Stimulated activated CD4-positive, alpha-beta T cell treated with anti-CD3 and anti-CD28 coated beads, TNF-alpha, amount 100 ng/mL, for 4 hours (primary cell): Measurements from ENCODE around the gene PBX4.

ENCODE experiments used
- DNase-seq, 3 experiments: peaks; one replicate each; pipeline ENCODE4 v3.0.0-alpha.2; 2020; ENCODE audit warnings: low read depth in 3 of 3

Gene PBX4

DNA sequence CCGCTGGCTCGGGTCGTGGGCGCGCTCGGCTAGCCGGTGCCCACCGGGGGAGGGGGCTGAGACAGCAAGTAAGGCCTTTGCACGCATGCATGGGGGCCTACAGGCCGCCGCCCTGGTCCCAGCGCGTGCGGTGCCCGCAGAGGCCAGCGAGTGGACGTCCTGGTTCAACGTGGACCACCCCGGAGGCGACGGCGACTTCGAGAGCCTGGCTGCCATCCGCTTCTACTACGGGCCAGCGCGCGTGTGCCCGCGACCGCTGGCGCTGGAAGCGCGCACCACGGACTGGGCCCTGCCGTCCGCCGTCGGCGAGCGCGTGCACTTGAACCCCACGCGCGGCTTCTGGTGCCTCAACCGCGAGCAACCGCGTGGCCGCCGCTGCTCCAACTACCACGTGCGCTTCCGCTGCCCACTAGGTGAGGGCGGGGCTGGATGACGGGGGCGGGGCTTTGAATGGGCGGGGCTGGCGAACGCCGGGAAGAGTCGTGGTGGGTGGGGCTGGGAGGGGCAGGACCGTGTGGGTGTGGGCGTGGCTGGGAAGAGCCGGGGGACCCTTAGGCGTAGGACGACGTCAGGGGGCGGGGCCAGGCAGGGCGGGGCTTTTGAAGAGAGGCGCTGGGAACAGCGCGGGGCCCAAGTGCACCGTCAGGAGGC lies 78.3 kb downstream of the PBX4 start:
- peak; percentile 43 to 68 (median 54) for DNase-seq

DNA sequence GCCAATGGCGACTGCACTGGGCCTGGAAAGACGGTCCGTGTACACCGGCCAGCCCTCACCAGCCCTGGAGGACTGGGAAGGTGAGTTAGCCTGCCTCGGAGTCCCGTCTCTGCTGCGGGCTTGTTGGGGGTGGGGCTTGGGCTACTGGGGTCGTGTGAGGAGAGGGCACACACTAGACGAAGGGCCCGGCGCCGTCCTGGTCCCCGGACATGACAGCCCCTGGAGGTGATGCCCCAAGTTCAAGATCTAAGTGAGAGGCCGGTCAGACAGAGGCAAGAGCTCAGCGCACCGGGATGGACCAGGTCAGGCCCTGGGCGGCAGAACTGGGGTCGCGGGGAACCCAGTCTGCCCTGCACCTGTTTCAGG lies 78.8 kb downstream of the PBX4 start:
- DNase-seq = no peak

DNA sequence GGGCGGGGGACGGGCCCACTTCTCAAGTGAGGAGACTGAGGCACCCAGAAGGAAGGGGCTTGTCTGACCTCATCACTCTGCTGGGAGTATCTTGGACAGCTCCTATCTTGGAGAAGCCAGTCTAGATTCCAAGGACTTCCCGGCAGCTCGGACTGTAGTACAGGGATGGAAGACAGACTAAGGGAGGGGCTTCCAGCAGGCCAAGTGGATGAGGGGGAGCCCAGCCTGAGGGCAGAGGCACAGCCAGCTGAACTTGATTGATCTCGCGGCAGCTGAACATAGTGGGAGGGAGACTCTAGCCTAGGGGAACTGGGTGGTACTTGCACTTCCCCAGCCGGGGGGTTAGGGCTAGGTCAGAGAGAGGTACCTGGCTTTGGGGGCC lies 79.7 kb downstream of the PBX4 start:
- no peak for DNase-seq

DNA sequence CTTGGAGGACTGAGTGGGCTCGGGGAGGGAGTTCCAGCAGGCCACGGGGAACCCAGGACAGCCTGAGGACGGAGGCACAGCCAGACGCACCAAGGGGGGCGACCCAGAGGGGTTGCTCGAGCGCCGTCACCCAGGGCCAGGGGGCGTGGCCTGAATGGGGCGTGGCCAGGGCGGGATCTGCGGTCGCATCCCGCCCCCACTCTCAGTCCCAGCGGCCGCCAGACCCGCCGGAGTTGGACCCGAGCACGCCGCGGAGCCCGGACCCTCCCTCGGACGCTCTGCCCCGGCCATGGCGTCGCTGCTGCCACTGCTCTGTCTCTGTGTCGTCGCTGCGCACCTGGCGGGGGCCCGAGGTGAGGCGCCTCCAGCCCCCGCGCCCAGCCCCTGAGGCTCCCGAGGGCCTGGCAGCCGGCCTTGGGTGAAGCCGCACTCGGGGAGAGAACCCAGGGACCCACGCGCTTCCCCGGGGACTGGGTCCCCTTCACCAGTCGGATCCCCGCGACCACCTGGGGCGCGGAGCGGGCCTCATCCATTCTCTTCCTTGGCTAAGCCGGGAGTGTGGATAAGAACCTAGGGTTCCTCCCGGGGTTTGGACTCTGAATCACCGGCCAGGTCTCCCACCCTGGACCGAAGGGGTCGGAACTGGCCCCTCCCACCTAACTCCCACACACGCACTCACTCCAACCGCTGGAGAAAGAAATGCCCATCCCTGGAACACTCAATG lies 80.3 kb downstream of the PBX4 start, which contains the start of gene CILP2:
Gene CILP2 (plus strand): TSS at position 205 of the 724 bp plus-strand sequence. CDS start 85 bp downstream, at position 290.
- DNase-seq = no peak

DNA sequence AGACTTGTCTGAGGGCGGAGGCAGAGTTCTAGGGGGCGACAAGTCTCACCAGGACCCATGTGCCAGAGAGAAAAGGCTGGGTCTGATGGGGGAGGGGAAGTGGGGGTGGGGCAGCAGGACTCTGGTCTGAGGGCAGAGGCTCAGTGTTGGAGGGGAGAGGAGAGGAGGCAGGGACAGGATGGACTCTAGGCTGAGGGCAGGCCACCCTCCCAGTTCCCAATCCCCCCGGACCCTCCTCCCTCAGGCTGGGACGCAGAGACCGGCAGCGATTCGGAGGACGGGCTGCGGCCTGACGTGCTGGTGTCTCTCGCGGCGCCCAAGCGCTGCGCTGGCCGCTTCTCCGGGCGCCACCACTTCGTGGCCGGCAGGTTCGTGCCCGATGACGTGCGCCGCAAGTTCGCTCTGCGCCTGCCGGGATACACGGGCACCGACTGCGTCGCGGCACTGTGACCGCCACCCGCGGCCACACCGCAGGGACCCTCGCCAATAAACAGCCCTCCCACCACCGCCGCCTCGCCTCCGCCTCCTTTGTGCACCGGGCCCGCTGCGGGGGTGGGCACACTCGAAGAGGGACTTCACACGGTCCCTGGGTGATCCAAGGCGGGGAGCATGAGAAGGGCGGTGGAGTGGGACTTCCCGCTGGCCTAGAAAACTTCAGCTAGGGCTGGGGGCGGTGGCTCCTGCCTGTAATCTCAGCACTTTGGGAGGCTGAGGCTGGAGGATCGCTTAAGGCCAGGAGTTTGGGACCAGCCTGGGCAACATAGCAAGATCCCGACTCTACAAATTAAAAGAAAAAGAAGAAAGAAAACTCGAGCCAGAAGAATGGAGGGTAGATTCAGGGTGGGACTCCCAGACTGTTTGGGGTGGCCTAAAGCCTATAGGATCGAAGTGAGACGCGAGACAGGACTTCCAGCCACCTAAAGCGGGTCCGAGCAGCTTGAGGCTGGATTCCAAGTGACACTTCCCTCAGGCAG lies 81.1 kb downstream of the PBX4 start:
- DNase-seq = no peak

DNA sequence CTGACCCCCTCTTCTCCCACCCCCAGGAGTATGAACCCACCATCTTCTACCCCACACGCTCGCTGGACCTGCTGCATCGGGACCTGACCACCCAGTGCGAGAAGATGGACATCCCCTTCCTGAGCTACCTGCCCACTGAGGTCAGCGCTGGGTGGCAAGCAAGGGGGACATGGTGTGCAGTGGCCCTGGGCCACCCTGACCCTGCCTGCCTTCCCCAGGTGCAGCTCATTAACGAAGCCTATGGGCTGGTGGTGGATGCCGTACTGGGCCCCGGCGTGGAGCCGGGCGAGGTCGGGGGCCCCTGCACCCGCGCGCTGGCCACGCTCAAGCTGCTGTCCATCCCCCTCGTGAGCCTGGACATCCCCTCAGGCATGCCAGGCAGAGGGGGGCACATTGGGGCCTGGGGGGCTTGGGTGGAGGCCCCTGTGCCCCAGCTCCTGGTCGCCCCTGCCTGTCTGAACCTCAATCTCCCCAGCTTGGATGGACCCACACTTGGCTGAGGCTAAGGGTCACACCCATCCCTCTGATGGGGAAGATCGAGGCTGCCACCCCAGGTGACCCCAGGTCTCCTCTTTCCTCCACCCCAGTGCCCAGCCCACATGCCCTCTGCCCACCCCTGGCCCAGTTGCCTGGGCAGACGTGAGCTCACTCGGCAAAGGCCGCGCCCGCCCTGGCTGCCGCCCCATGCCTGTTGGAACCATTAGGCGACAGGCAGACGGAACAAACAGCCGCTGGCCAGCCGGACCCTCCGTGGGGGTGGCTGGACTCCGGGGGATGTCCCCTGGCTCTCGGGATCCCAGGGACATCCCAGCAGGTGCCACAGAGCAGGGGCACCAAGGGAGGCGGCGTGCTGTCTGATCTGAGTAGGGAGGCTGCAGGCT lies 82.9 kb downstream of the PBX4 start:
- DNase-seq = no peak

DNA sequence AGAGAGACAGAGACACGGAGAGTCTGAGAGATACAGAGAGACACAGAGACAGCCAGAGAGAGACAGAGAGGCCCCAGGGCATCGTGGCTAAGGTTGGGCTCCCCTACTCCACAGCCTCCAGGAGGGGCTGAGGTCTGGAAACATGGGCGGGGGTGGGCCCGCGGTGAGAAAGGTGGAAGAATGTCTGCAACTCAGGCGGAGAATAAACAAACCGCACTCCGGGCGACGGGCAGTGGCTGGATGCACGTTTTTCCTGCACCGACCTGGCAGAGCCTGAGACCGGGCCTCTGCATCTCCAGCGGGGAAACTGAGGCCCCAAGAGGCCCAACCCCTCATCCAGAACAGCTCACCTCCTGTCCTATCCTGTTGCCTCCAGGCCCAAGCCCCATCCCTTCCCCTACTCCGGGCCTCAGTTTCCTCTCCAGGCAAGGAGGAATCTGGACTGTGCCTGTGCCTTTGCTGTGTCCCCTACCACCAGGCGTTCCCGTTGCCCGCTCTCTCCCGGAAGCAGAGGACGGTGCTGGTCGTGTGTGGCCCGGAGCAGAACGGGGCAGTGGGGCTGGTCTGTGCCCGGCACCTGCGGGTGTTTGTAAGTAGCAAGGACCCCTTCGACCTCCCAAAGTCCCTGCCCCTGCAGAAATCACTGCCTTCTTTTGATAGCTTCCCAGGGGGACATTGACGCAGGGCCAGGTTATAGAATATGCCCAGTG lies 83.8 kb downstream of the PBX4 start:
- DNase-seq = no peak

DNA sequence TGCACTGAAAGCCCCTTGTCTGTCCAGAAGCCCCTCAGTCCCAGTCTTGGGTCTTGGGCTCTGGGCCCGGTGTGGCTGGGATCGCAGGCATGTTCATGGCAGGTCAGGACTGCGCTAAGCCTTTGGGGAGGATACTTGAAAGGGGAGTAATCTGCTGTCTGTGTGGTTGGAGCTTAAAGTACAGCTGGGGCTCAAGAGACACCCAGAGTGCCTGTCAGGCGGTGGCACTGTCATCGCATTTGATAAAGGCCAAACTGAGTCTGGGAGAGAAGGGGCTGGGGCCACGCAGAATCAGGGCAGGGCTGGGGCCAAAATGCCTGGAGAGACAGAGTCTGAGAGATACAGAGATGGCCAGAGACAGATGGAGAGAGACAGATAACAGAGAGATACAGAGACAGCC lies 84.6 kb downstream of the PBX4 start:
- no peak for DNase-seq

DNA sequence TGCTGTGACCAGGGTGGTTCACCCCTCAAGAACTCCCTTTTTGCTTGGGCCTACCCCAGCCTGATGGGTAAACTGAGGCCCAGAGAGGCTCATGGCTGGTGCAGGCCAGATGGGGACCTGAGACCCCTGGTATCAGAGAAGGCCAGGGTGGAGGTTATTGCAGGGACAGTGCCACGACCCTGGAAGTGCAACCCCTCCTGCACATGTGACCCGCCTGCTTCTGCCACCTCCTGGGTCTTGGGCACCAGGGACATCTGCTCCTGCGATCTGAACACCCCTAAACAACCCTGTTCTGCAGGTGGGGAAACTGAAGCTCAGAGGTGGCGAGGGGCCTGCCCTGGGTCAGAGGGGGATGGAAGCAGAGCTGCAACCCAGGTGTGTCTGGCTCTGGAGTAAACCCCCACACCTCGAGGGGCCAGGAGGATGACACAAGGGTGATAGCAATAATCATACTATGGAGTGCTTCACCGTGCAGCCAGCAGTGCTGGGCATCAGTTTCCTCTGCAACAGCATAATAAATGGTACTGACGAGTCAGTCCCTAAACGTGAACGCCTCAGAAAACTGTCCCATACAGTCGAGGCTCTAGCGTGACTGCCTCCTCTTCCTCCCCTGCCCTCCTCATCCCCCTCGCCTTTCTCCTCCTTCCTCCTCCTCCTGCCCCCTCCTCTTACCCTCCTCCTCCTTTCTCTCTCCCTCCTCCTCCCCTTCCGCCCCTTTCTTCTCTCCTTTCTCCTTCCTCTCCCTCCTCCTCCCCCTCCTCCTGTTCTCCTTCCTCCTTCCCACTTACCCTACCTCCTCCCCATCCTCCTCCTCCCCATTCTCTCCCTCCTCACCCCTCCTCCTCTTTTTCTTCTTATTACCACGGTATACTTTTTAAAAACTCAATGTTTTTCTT lies 85.4 kb downstream of the PBX4 start:
- no peak for DNase-seq

DNA sequence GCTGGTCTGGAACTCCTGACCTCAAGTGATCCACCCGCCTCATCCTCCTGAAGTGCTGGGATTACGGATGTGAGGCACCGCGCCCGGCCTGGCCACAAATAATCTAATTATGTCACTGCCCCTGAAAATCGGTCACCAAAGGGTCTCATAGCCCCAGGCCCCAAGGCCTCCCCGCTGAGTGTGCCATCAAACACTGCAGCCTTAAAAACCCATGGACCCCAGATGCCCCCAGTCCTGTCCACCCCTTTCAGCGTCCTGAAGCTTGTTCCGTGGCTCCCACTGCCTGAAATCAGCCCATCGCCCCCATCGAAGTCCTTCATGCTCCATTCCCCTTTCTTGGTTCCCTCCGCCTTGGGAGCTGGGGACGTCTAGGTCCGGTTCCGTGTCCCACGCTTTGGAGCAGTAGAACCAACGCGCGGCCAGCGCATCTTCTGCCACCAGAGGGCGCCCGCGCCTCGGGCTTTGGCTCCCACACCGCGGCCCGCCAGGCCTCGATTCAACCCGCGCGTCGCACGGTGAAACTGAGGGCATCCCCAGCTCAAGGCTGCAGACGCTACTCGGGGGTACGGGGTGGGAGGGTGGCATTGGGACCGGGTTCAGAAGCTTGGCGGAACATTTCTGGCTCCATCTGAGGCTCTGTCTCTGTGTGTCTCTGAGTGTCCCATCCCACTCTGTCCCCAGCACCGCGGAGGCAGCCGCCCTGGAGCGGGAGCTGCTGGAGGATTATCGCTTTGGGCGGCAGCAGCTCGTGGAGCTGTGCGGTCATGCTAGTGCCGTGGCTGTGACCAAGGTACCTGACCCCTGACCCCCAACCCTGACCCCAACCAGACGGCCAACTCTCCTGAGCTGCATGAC lies 86.3 kb downstream of the PBX4 start:
- DNase-seq = peak; percentile 73 to 90 (median 77)

DNA sequence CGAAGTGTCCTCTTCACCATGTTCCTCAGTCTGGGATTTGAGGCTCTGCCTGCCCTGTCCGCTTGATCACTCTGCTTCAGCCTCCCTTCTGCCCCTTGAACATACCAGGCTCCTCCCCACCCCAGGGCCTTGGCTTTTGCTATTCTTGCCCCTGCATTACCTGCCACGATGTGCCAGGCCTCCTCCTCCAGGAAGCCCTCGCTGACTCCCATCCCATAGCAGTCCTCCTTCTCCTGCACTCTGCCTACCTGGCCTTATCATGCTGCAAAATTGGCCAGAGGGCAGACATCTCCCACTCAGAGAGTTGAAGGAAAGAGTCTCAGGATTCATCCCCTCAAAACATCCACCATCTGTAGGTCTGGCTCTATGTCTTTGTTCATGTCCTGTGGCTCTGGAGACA lies 87.6 kb downstream of the PBX4 start:
- DNase-seq = no peak

DNA sequence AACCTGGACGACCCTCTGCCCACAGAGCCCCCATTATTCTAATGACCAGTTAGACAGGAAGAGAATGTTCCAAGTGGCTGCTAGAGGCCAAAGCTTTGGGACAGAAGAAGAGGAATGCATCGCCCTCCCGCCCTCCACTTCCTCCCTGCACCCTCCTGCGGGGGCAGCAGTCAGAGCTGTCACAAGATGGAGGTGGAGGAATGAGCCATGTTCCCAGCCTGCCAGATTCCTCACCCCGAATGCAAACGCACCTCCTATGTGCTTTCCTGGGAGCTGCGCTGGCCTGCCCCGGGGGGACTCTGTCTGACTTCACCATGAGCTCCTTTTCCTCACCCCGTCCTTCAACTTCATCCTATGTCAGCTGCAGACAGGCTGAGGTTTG lies 88.1 kb downstream of the PBX4 start:
- DNase-seq = no peak

DNA sequence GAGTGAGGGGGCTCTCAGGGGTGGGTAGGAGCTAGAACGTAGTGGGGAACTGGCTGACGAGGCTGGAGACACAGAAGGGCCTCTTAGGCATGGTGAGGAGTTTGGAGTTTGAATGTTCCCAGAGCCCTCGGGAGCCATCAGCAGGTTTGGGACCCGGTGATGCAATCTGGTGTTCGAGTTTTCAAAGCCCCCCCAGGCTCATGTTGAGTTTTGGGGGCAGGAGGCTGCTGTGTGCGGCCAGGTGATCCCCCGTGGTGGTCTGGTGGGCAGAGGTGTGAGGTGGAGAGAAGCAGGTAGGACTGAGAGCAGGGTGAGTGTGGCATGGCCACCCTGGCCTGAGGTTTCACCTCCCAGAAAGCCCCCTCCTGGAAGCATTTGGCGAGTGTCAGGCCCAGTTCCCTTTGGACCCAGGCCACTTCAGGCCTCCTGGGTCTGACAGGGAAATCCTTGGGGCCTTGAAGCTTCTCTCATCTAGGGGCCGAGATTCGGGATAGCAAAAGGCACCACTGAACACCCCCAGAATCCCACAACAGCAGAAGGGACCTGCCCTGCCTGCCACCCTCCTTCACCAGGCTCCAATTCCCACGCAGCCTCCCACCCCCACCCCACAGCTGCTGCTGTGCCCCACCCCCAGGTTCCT lies 88.6 kb downstream of the PBX4 start:
- DNase-seq = no peak

DNA sequence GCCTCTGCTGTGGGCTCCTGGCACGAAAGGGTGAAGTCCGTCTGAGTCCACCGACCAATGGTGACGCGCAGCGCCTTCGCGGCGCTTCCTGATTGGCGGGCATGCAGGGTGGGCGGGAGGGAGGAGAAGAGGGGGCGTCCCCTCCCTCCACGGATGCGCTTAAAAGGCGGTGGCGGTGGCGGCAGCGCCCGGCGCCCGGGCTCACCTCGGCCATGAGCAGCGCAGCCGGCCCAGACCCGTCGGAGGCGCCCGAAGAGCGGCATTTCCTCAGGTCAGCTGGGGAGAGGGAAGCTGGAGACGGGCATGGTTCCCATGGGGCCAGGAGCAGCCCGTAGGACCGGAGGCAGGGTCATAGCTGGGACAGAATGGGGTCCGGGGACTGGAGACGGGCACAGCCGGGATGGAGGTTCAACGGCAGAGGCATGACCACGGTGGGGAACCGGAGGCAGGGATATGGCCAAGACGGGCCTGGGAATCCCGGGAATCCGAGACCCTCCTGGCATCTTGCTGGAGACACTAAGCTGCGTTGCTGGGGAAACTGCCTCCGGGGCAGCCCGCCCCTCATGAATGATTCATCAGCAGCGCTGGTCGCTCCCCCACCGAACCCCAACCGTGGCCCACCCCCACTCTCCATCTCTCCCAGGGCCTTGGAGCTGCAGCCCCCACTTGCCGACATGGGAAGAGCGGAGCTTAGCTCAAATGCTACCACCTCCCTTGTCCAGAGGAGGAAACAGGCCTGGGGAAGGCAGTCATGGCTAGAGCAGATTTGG lies 89.6 kb downstream of the PBX4 start, which contains the start of gene YJEFN3:
Gene YJEFN3 (plus strand): TSS at position 191 of the 770 bp plus-strand sequence. CDS start 22 bp downstream, at position 213.
- DNase-seq = no peak

DNA sequence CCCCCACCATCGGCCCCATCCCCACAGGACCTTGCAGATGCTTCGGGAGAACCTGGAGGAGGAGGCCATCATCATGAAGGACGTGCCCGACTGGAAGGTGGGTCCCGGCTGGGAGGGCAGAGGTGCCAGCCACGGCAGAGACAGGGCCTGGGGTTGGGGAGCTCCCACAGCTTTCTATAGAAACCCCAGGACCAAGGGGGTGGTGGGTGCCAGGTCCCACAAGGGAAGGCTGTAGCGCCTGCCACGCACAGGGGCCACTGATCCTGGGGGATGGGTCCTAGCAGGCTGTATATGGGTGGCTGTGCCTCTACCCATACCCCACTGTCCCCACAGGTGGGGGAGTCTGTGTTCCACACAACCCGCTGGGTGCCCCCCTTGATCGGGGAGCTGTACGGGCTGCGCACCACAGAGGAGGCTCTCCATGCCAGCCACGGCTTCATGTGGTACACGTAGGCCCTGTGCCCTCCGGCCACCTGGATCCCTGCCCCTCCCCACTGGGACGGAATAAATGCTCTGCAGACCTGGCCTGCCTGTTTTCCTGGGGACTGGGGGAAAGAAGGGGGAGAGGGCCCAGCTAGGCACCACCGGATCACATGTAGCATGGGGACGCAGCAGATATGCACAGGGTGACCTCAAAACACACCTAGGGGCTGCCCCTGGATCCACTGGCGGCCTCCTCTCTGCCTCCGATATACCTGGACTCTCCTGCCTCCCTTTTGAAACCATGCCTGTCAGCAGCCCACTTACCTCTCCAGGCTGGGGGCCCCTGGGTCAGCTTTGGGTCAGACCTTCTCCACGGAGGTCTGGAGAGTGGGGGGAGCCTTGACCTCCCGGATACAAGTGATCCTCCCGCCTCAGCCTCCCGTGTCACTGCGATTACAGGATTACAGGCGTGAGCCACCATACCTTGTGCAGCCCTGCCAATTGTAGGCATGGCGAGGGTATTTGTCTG lies 90.5 kb downstream of the PBX4 start:
- DNase-seq = no peak

DNA sequence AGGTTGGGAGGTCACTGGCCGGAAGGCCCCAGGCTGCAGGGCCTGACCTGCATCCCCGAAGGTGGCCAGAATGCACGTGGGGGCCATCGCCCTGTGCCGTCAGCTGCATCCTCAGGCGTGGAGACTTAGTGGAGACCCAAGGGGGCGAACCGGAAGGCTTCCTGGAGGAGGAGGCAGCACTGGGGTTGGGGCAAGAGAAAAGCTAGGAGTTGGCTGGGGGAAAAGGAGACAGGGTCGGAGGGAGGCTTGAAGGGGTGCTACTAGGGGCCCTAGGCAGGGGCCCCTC lies 91.2 kb downstream of the PBX4 start:
- DNase-seq = no peak
